NOMO-1 treated with DMSO at 0.1 percent for 48 hours (cell line): ENCODE data around the gene TOX3.

Experiments used
- DNase-seq: peaks from one replicate; lab custom pipeline; 2025; ENCODE audit not compliant: unreplicated experiment; lab: John Stamatoyannopoulos, UW

The TOX3 gene

GRCh38 chr16:52567193-52567592 is 20.2 kb upstream of the TOX3 start:
- DNase-seq: no peak

- no peak for DNase-seq
Measured at GRCh38 chr16:52563767-52564611, 17.0 kb upstream of the TOX3 start.

DNA sequence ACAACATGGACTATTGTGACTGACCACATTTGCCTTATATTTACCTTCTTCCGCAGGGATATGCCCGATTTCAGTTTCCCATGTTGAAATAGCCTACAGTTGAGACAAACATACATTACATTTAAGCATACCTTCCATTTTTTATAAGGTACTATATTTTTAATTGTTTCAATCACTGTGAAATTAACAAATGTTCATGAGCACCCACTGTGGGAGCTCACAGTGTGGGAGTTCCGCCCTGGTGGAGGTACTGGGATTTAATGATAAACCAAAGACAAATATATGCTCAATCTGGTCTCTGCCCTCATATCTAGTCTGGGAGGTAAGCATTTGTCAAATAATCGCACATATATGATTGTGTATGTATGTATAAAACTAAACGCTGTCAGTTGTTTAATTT is 15.8 kb upstream of the TOX3 start:
- DNase-seq: no peak

DNA sequence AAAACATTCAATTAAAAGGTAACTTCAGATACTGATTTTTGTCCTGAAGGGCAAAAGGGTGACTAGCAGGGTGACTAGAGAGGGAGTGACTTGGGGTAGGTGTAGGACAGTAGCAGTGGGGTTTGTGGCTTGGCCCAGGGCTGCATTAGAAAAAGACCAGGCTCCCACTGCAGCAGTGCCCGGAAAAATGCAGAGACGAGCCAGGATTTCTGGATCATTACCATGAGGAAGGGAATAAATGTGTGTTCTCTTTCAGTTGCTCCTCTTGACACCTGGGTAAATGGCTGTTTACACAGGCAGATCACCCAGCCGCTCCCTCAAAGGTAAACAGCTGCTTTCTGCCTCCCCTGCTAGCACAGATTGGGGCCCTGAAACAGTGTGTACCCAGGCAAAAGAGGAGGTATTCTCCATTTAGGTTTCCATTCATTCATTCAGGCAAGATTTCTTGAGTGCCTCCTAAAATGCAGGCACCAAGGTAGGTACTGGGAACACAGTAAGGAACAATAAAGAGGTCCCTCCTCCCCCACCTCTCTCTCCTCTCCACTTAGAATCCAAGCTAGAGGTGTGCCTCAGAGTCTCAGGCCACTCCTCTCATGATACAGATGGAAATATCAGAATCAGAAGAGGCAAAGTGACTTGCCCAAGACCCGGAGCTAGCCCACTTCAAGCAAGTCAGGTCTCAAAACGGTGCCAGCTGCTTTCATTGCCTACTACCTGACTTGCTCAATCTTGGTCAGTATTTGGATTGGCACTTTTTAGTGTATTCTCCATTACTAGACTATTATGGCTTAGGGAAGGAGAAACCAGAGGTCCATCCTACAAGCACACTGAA is 15.2 kb upstream of the TOX3 start:
- DNase-seq: no peak

- DNase-seq: no peak
Measured at GRCh38 chr16:52558448-52558847, 11.5 kb upstream of the TOX3 start.

DNA sequence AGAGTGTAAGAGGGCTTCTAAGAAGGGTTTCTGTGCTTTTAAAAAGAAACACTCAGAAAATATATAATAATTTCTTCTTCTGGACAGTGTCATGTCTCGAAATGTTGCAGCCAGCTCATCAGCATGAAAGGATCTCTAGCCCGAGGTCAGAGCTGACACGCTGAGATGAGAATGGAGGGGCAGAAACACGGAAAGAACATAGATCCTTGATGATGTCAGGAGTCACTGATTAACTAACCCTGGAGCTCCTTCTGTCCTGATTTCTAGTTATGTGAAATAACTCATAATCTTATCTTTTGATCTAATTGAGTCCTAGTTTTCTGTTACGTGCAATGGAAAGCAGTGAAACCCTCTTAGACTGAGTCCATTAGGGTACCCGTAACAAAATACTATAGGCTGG is 10.3 kb upstream of the TOX3 start:
- no peak for DNase-seq

GRCh38 chr16:52556083-52556482 is 9.1 kb upstream of the TOX3 start:
- no peak for DNase-seq

- no peak for DNase-seq
Measured at GRCh38 chr16:52555572-52555971, 8.6 kb upstream of the TOX3 start.

GRCh38 chr16:52554334-52554733 is 7.4 kb upstream of the TOX3 start:
- no peak for DNase-seq

DNA sequence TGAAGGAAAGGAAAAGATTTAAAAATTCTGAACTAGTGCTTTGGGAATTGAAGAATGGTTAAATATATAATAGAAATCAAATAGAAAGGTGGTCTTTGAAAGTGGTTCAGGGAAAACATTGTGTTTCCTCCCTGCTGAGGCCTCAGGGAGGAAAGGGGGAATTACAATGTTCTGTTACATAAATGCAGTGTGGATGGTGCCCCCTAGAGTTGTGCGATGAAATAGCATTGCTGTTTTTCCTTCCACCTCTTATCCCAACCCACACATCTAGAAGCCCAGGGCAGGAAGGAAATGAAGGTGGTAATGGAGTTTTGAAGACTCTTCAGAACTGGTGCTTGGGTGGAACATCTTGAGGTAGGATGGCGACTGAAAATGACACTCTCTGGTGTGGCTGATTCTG is 6.4 kb upstream of the TOX3 start:
- no peak for DNase-seq

DNA sequence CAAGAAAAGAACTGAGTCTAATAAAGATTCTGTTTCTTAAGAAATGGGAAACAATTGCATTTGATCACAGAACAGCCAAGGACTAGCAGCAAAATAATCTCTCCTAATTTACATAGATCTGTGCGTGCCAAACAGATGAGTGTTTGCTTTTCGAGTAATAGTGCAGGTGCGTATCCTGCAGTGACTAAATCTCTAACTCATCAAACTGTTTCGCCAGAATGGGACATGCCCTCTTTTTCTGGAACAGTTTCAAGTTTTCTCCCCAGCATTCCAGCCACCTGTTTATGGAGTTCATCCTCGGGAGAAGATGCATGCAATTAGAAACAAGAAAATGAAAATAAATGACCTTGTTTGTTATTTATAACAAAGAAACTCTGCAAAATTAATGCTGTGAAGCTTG is 5.7 kb upstream of the TOX3 start:
- no peak for DNase-seq

DNA sequence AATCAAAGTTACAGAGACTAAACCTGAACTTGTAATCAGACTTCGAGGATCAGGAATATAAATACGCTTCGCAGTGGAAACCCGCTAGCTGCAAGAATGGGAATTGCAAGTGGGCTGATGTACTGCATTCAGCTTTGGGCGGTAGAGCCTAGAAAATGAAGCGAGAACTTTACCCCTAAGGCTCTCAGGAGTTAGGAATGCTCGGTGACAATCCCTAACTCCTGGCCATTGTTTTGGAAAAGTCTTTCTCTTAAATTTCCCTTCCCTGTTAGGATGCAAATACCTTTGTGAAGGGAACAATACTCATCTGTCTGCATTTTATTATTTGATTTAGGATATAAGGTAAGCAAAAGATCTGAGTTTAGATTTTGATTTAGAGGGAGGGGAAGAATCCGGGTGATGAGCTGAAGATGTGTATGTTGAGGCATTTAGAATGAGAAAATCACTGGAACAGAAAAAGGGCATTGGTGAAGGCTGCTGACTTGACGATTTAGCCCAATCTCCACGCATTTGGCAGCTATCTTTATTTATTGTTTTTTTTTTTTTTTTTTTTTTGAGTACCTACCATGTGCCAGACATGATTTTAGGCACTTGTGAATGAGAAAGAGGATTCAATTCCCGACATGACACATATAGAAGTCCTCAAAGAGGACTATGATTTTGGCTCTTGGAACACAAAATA is 2.2 kb upstream of the TOX3 start:
- no peak for DNase-seq

DNA sequence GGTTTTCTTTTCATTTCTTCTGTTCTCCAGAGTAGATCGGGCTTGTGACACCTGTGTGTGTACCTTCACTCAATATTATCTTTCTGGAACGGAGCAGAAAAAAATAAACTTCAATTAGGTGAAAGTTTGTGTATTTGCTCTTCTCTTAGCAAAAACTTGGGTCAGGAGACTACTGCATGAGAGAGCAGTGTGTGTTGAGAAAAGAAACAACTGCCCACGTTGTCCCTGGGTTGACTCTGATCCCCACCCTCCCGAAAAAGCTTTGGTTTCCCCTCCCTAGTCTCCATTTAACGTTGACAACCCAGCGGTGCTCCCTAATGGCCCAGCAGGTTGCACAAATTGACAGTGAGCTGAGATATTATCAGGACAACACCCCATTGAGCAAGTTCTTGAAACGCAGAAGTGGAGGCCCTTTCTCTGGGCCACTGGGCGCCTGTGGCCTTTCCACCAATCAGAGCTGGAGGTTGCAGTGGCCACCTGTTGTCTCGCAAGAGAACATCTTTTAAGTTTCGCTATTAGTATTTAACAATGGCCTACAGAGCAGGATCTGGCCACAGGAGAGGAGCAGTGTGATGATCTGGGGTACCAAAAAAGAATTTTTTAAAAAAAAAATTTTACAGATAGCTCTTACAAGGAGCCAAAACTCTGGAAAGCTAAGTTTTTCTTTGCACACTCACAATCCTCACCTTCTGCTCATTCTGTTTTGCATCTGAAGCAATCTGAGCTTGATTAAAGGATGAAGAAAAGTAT is 1.5 kb upstream of the TOX3 start:
- no peak for DNase-seq

- DNase-seq: no peak
Measured at GRCh38 chr16:52547834-52548215, 882 bp upstream of the TOX3 start.

- DNase-seq: no peak
Measured at GRCh38 chr16:52546291-52547003, 496 bp downstream of the TOX3 start.

GRCh38 chr16:52545898-52546266 is 1.1 kb downstream of the TOX3 start:
- DNase-seq: no peak

DNA sequence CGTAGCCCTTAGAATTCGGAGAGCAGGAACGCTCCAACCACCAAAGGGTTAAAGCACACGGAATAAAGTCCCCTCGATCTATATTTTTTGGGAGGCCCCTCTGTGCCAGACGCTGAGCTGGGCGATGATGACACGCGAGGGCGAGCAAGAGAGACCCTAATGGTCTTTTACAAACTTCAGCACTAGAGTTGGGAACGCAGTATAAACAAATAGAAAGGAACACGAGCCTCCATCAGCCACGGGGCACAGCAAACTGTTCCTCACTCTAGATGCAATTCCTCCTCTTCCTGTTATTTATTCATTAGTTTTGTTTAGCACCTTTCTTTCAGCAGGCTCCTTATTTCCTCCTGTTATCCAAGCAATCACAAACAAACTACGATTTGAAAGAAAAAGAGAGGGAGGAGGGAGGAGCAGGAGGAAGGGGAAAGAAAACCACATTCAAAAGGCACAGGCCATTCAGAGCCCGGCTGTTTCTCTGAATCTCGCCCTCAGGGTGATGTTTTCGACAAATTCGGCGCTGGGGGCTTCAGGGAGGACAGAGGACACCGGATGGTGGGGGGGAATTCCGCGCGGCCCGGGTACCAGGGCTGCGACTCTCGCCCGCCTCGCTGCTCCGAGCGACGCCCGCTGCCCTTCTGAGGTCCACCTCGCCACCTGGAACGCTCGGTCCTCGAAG is 1.6 kb downstream of the TOX3 start:
- no peak for DNase-seq

- no peak for DNase-seq
Measured at GRCh38 chr16:52544703-52545102, 2.2 kb downstream of the TOX3 start.

DNA sequence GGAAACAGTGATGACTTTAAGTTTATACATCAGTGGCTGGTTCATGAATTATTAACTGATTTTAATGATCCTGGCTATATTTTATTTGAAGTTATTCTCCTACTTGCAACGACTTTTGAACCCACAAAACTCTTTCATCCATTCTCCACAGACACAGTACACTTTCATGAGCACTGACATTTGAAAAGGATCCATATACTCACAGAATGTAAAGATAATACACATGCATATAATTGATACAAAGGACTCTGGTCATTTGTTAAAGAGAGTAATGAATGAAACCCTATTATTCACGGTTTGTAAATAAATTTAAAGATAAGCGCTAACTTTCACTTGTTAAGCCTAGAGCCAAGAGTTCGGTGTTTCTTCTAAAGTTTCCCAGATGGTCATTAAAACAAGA is 3.3 kb downstream of the TOX3 start:
- no peak for DNase-seq

DNA sequence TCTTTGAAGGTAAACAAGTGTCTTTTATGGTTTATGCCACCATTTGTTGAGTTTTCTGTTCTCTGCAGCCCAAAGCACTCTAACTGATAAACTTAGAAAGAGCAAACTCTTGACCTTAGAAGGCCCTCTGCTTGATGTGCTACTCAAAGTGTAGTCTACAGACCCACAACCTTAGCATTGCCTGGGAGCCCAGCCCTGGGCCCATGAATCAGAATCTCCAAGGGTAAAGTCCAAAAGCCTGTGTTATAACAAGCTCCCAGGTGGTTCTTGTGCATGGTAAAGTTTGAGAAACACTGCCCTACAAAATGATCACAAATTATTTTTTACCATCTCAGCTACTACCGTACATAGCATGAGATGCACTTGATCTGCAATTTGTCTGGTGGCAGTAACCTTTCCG is 6.0 kb downstream of the TOX3 start:
- no peak for DNase-seq
